ENCODE data around the gene MOV10L1. TPM values are rescaled to one million over a fixed set of nuclear protein-coding genes. Genes with fewer than 3 reads are reported as not detected.

The MOV10L1 gene
- total RNA-seq, 4 donors from 2014 or later = 0.17 to 1.3 (median 1.1) TPM; not detected in 1

- no peak for TF ChIP-seq CTCF (IDR thresholded peaks at IDR 0.05; ENCODE audit: low read depth)
These were observed 29.5 kb downstream of the MOV10L1 start for GRCh38 chr22:50119169-50119767.

- TF ChIP-seq CTCF (IDR thresholded peaks at IDR 0.05; ENCODE audit: low read depth) = no peak
These were observed 30.0 kb downstream of the MOV10L1 start for GRCh38 chr22:50119768-50120251.

- TF ChIP-seq CTCF (IDR thresholded peaks at IDR 0.05; ENCODE audit: low read depth) = no peak
These were observed 31.5 kb downstream of the MOV10L1 start for GRCh38 chr22:50121202-50121740.

- TF ChIP-seq CTCF (IDR thresholded peaks at IDR 0.05; ENCODE audit: low read depth) = no peak
These were observed 33.3 kb downstream of the MOV10L1 start for GRCh38 chr22:50123119-50123518.

GRCh38 chr22:50125029-50125428 lies 35.2 kb downstream of the MOV10L1 start:
- TF ChIP-seq CTCF (IDR thresholded peaks at IDR 0.05; ENCODE audit: low read depth) = no peak

- no peak for TF ChIP-seq CTCF (IDR thresholded peaks at IDR 0.05; ENCODE audit: low read depth)
These were observed 39.4 kb downstream of the MOV10L1 start for GRCh38 chr22:50129121-50129736.

GRCh38 chr22:50131894-50132293 lies 42.1 kb downstream of the MOV10L1 start:
- TF ChIP-seq CTCF (IDR thresholded peaks at IDR 0.05; ENCODE audit: low read depth) = no peak
